Subcutaneous adipose tissue (tissue), 4 donors: ENCODE data around the gene EXOSC2. TPM values are rescaled to one million over a fixed set of nuclear protein-coding genes. Genes with fewer than 3 reads are reported as not detected.

ENCODE experiments used
- CTCF ChIP-seq: fragments of 450-650 bp; IDR thresholded peaks from one replicate; pipeline ENCODE4 v1.5.1; 2016; ENCODE audit warnings: low read depth, mild to moderate bottlenecking, control low read depth, antibody characterized with exemption, moderate library complexity
- total RNA-seq, 4 donors: library from RNA; depleted of rRNA; stranded (reverse); fragments of >200 nt; gene quantifications; one replicate each; pipeline ENCODE4 v1.1.0, GENCODE V29; 2016

The EXOSC2 gene
- total RNA-seq, 4 donors from 2014 or later, result 12.2 to 18.8 (median 14.9) TPM

- TF ChIP-seq CTCF, result no peak
These were observed 19.8 kb downstream of the EXOSC2 start for GRCh38 chr9:130713286-130713960.

- TF ChIP-seq CTCF, result no peak
These were observed 21.1 kb downstream of the EXOSC2 start for GRCh38 chr9:130714586-130715110.

- TF ChIP-seq CTCF, result no peak
These were observed 21.7 kb downstream of the EXOSC2 start for GRCh38 chr9:130715270-130715669.

- TF ChIP-seq CTCF, result no peak
These were observed 25.0 kb downstream of the EXOSC2 start for GRCh38 chr9:130718562-130718961.

GRCh38 chr9:130720762-130721161 lies 27.2 kb downstream of the EXOSC2 start:
- TF ChIP-seq CTCF, result no peak

GRCh38 chr9:130728721-130729120 lies 35.1 kb downstream of the EXOSC2 start:
- TF ChIP-seq CTCF, result no peak

GRCh38 chr9:130729145-130729544 lies 35.6 kb downstream of the EXOSC2 start:
- no peak for TF ChIP-seq CTCF
